ENCODE data around the gene UNC13B.

UNC13B gene

GRCh38 chr9:35333551-35333950, 171.7 kb downstream of the UNC13B start:
- TF ChIP-seq FOXP2 (optimal IDR thresholded peaks at IDR 0.05; ENCODE audit: borderline replicate concordance, extremely low read depth, extremely low read length, insufficient read depth) (no peak), TAF1 (IDR thresholded peaks at IDR 0.05; ENCODE audit: borderline replicate concordance, insufficient read depth, low read length) (no peak), POLR2AphosphoS5 (IDR thresholded peaks at IDR 0.05; ENCODE audit: low read depth, low read length) (no peak), SIN3A (IDR thresholded peaks at IDR 0.05; ENCODE audit: borderline replicate concordance, insufficient read depth, low read length) (no peak), REST (IDR thresholded peaks at IDR 0.05; ENCODE audit: insufficient read depth in 1 of 2, low read depth in 2 of 2, low read length in 2 of 2) (no peak)

DNA sequence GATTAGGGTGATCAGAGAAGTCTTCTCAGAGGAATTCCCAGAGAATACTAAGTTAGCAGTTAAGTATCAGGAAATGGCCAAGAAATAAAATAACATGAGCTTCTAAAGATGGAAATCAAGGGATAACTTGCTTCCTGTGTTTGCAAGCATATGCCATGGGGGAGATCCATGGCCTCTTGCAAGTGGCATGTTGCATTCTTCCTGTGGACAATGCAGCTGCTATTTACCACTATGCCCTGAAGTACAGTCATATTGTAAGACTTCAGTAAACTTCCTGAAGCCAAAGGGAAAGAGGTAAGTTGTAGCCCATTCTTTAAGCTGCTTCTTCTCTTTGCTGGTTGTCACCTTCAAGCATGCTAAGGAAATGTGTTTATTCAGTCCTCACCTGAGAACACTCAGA, 173.4 kb downstream of the UNC13B start:
- TF ChIP-seq REST (IDR thresholded peaks at IDR 0.05; ENCODE audit: insufficient read depth in 1 of 2, low read depth in 2 of 2, low read length in 2 of 2) (no peak), POLR2AphosphoS5 (IDR thresholded peaks at IDR 0.05; ENCODE audit: low read depth, low read length) (no peak), FOXP2 (optimal IDR thresholded peaks at IDR 0.05; ENCODE audit: borderline replicate concordance, extremely low read depth, extremely low read length, insufficient read depth) (no peak), TAF1 (IDR thresholded peaks at IDR 0.05; ENCODE audit: borderline replicate concordance, insufficient read depth, low read length) (no peak), SIN3A (IDR thresholded peaks at IDR 0.05; ENCODE audit: borderline replicate concordance, insufficient read depth, low read length) (no peak)

DNA sequence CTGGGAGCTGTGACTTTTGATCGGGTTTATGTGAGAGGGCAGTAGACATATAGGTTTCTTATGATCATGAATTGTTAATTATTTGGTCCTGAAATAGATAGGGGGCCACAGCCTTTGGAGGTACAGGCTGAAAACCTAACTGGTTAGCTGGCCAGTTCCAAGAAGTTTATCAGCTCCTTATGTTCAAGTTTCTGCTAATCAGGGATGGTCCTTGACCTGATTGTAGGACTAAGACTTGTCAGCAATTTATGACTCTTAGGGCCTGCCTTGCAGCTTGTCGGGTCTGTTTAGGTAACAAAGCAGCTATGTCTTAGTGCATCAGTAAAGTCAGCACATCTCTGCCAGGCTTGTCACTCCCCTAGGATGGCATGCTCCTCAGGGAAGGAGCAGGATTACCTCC, 176.3 kb downstream of the UNC13B start:
- no peak for TF ChIP-seq POLR2AphosphoS5 (IDR thresholded peaks at IDR 0.05; ENCODE audit: low read depth, low read length)
- TF ChIP-seq FOXP2 (optimal IDR thresholded peaks at IDR 0.05; ENCODE audit: borderline replicate concordance, extremely low read depth, extremely low read length, insufficient read depth) = no peak
- TF ChIP-seq REST (IDR thresholded peaks at IDR 0.05; ENCODE audit: insufficient read depth in 1 of 2, low read depth in 2 of 2, low read length in 2 of 2) = no peak
- TF ChIP-seq SIN3A (IDR thresholded peaks at IDR 0.05; ENCODE audit: borderline replicate concordance, insufficient read depth, low read length) = no peak
- TF ChIP-seq TAF1 (IDR thresholded peaks at IDR 0.05; ENCODE audit: borderline replicate concordance, insufficient read depth, low read length) = no peak

DNA sequence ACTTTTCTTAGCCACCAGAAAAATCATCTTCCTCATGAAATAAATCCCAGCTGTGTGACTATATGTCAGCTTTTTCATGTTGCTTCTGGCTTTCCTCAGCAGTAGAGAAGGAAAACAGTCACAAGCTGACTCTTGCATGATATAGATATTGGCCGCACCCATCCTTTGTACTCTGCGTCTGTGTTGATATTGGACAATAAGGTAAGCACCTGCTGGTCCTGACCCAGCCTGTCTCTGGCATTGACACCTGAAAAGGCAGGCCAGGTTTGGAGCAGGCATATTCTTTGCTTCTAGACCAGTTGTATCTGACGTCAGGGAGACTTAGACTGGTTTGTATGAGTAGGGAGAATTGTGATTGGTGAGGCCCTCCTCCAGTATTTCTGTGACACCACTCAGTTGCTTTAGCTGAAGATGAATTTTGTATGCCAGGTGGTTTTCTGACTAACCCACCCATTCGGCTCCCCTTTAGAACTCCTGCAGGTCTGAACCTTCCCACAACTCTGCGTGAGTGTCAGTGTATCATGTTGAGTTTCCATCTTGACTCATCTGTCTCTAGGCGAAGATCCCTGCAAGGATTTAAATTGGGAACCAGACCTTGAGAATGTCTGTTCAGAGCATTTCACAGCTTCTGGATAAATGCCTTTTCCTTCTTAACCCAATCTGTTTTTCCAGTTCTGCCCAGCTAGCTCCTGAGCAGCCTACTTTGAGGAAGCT, 176.9 kb downstream of the UNC13B start:
- TF ChIP-seq SIN3A (IDR thresholded peaks at IDR 0.05; ENCODE audit: borderline replicate concordance, insufficient read depth, low read length) (no peak), REST (IDR thresholded peaks at IDR 0.05; ENCODE audit: insufficient read depth in 1 of 2, low read depth in 2 of 2, low read length in 2 of 2) (no peak), POLR2AphosphoS5 (IDR thresholded peaks at IDR 0.05; ENCODE audit: low read depth, low read length) (no peak), FOXP2 (optimal IDR thresholded peaks at IDR 0.05; ENCODE audit: borderline replicate concordance, extremely low read depth, extremely low read length, insufficient read depth) (no peak), TAF1 (IDR thresholded peaks at IDR 0.05; ENCODE audit: borderline replicate concordance, insufficient read depth, low read length) (no peak)
